Measurements from ENCODE around the gene SLC25A48.

DNA sequence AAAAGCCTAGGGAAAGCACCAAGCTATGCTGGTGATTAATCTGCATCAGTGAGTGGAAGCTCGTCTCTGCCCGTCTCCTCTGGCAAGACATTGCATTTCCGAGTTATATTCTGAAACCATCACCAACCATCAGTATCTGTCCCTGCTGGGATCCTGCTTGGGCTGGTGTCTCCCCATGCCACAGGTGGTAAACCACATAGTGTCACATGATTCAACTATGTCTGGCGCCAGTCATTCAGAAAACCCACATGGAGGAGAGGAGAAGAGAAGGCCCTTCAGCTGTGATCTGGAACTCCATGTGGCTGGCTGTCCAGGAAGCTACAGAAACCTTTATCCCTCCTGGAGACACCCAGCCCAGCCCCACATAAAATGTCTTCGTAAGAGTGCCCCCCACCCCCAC, 56.4 kb downstream of the SLC25A48 start:
- TF ChIP-seq, protein P1, sequence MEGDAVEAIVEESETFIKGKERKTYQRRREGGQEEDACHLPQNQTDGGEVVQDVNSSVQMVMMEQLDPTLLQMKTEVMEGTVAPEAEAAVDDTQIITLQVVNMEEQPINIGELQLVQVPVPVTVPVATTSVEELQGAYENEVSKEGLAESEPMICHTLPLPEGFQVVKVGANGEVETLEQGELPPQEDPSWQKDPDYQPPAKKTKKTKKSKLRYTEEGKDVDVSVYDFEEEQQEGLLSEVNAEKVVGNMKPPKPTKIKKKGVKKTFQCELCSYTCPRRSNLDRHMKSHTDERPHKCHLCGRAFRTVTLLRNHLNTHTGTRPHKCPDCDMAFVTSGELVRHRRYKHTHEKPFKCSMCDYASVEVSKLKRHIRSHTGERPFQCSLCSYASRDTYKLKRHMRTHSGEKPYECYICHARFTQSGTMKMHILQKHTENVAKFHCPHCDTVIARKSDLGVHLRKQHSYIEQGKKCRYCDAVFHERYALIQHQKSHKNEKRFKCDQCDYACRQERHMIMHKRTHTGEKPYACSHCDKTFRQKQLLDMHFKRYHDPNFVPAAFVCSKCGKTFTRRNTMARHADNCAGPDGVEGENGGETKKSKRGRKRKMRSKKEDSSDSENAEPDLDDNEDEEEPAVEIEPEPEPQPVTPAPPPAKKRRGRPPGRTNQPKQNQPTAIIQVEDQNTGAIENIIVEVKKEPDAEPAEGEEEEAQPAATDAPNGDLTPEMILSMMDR (tag by site-specific recombination; IDR thresholded peaks at IDR 0.05) = no peak
- TF ChIP-seq ZBTB7A (tag by site-specific recombination; IDR thresholded peaks at IDR 0.05; ENCODE audit: low read depth) = no peak
- TF ChIP-seq ZNF202 (tag by site-specific recombination; IDR thresholded peaks at IDR 0.05; ENCODE audit: borderline replicate concordance) = no peak
- no peak for TF ChIP-seq ZNF416 (tag by site-specific recombination; IDR thresholded peaks at IDR 0.05)
- no peak for TF ChIP-seq ZNF423 (tag by site-specific recombination; IDR thresholded peaks at IDR 0.05)
- no peak for TF ChIP-seq ZBTB8A (tag by site-specific recombination; IDR thresholded peaks at IDR 0.05)
- no peak for TF ChIP-seq GFI1B (tag by site-specific recombination; IDR thresholded peaks at IDR 0.05)
- TF ChIP-seq ZNF302 (tag by site-specific recombination; IDR thresholded peaks at IDR 0.05; ENCODE audit: low read depth) = no peak
- TF ChIP-seq, protein P2, sequence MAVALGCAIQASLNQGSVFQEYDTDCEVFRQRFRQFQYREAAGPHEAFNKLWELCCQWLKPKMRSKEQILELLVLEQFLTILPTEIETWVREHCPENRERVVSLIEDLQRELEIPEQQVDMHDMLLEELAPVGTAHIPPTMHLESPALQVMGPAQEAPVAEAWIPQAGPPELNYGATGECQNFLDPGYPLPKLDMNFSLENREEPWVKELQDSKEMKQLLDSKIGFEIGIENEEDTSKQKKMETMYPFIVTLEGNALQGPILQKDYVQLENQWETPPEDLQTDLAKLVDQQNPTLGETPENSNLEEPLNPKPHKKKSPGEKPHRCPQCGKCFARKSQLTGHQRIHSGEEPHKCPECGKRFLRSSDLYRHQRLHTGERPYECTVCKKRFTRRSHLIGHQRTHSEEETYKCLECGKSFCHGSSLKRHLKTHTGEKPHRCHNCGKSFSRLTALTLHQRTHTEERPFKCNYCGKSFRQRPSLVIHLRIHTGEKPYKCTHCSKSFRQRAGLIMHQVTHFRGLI (tag by site-specific recombination; IDR thresholded peaks at IDR 0.05) = no peak
- TF ChIP-seq REPIN1 (tag by site-specific recombination; IDR thresholded peaks at IDR 0.05; ENCODE audit: low read depth) = no peak
- TF ChIP-seq KLF16 (tag by site-specific recombination; IDR thresholded peaks at IDR 0.05) = no peak

Data from HEK293 (cell line).